Limb (tissue), 2 donors: ENCODE measurements around the gene CST3.

Experiments
- DNase-seq, 2 donors: peaks; one replicate each; pipeline ENCODE4 v3.0.0-alpha.2; 2016; ENCODE audit errors: extremely low spot score in 2 of 2

The CST3 gene

GRCh38 chr20:23603321-23603720 lies 34.4 kb downstream of the CST3 start:
- DNase-seq: no peak

- DNase-seq: no peak
Measured at GRCh38 chr20:23602699-23603098, 35.1 kb downstream of the CST3 start.

DNA sequence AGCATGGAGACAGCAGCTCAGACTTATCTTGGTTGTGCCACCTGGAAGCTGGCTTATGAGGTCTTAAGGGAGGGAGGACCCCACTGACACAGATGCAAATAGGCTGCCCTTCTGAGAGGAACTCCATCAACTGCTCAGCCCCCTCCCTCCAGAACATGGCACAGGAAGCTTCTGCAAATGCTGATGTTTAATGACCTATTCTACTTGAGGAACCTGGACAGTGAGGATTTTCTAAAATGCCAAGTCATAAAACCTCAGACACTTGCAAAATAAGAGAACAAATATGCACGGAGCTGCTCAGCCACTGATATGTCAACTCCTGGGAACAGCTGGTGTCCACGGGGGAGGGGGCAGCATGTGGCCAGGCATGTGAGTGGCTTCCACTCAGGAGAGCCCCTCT lies 35.5 kb downstream of the CST3 start:
- DNase-seq: no peak

DNA sequence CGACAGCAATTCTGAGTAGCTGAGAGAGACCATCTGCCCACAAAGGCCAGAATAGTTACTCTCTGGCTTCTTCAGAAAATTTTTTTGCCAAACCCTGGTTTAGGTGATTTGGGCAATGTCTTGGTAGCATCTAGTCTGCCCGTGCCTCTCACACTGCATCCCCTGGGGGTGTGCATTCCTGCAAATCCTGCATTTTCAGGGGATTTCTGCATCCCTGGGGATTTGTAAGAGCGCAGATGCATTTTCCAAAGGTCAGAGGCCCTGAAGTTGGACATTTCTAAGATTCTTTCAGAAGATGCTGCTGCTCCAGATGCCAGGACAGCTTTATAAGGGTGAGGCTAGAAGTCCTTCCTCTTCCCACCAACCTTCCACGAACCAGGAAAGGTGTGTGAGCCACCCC lies 36.0 kb downstream of the CST3 start:
- no peak for DNase-seq

DNA sequence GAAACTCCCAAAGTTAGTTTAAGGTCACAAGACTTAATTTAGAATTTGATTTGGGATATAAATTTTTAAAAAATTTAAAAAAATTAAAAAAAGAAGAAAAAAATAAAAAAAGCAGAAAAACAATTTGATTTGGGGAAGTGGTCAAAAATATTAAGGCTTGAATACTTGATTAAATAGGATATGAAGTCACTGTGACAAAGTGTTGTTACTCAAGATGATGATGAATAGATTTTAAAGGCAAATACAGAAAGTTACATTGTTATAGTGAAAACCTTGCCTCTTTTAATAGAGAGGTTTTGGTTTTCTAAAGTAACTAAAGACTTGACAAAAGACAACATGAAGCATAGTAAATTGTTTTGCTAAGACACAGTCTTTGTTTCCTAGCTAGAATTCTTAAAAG lies 39.3 kb downstream of the CST3 start:
- DNase-seq: no peak

- no peak for DNase-seq
Measured at GRCh38 chr20:23596579-23597250, 41.0 kb downstream of the CST3 start.

- DNase-seq: no peak
Measured at GRCh38 chr20:23595941-23596340, 41.8 kb downstream of the CST3 start.

DNA sequence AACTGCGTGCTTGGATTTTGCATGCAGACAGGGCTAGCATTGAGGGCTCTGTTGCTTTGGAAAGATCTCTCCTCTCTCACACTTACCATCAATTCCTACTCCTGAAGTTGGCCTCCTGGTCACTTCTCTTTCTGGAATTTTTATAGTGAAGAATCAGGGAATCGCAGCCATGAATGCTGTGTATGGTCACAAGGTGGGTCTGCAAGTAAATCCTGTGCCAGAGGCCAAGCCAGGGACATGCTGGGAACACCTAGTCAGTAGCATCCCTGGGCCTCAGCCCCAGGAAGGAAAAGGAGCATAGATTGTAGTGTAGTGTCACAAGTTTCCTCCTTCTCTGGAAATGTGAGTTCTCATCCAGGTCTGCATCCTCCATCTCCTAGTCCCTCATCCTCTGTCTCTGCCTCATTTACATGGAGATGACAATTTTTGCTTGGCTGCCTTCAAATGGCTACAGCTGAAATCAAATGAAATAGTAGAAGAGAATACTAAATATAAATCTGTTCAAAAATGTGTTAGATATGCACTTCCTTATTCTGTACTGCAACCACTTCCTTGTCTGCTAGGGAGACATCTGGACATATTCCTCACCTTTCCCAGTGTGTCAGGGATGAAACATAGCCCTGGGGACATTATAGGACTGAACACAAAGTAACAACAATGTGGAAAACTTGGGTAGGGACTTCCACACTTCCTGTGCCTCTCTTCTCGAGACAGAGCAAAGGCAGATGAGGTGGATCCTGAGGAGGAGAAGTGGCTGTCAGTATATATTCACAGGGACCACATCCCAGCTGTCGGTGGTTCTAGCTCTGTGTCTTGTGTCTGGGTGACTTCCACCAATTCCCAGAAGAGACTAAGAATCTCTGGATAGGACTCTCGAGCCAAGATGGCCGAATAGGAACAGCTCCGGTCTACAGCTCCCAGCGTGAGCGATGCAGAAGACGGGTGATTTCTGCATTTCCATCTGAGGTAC lies 49.0 kb downstream of the CST3 start:
- DNase-seq: no peak

- peak in 1 of 2 donors; percentile 18 for DNase-seq
Measured at GRCh38 chr20:23587631-23588030, 50.1 kb downstream of the CST3 start.

DNA sequence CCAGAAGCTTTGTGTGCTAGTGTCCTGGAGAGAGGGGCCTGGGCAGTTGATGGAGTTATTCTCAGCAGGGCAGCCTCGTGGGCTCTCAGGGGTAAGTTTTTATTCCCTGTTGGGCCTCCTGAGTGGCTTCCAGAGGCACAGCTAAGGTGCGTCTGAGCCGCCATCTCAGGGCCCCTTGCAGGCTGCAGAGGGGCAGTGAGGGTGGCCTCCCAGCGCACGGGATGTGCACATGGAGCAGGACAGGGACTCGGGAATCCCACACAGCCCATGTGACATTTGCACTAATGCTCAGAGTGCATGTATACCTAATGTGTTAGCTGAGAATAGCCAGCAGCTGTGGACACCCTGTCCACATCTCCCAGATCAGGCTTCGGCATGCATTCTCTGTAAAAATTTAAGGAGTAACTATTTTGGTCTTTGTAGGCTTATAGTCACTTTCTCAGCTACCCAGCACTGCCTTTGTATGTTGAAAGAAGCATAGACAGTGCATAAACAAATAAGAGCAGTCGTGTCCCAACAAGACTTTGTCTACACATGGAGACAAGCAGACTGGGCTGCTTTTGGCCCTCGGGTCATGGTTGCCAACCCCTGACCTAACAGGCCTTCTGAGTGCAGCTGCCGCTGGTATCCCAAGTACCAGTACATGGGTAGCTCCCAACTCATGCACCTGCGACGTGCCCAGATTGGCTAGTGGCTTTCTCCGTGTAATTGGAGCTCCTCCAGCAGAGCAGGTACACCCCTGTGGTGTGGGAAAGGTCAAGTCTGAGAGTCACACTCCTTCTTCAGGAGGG lies 50.8 kb downstream of the CST3 start:
- DNase-seq: no peak

DNA sequence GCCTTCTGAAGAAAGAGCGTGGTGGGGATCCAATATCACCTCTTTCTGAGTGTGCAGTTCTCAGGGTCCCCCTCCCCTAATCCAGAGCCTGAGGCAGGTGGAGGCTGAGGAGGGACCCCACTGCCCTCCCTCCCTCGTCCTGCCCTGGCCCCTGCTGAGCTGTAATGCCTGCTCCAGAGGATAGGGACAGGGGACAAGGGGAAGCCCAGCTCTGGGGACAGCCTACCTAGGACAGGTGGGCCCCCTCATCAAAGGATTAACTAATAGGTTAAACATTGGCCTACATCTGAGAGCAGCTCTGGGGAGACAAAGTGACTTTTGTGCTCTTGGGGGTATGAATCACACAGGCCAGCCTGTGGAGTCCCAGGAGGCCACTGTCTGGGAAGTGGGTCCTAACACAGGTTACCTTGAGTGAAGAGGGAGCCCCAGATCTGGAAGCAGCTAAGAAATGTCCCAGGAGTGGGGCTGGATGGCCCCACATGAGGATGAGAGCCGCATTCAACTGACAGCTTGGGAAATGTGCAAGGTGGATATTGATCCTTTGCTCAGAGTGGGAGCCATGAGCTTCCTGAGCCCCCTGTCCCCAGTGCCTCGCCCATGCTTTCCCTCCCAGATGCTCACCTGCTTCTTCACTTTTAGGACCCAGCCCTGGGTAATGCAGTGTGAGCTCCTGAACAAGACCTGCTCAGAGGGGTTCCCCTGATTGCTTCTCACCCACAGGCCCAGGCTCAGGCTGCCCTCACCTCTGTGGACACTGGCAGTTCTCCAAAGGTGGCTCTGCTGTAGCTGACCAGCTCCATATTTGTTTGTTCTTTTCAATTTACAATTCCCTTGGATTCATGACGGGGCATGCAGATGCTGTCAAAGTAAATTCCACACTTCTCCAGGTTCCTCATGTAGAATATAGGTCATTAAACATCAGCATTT lies 51.7 kb downstream of the CST3 start:
- no peak for DNase-seq

- DNase-seq: no peak
Measured at GRCh38 chr20:23585449-23585807, 52.3 kb downstream of the CST3 start.

DNA sequence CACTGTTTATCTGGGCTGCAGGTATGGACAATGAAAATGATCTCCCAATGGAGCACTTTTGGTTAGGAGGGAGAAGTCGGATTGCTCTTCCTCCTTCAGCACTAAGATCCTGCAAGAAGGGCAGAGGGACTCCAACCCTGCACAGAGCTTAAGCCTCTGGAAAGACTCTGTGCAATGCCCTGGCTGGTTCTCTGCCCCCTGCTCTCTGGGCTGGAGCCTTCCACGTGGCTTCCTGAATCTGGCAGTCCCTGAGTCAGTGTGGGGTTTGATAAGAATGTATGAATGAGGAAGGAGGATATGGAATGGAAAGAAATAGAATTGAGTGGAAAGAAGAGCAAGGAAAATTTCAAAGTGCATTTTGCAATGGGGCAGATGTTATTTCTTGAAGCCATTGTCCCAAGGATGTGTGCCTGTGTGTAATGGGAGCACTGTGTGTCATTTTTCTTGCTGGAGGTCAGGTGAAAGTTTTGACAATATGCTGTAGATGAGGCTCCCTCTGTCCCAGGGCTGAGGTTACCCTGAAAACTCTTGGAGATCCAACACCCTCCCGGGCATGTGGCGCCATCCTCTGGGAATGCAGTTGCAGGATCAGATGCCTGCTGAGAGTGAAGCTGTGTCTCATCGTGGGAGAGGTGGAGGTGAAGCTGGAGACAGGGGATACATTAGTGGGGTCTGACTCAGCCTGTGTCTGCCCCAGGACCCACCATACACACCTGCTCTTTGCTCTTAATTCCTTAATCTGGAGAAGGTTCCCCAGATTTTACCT lies 53.1 kb downstream of the CST3 start:
- peak in 1 of 2 donors; percentile 17 for DNase-seq
